Keratinocyte (primary cell): ENCODE data around the gene BCL7A.

ENCODE experiments used
- CTCF ChIP-seq, 3 experiments: IDR thresholded peaks in 1 of 3; conservative IDR thresholded peaks in 1 of 3; optimal IDR thresholded peaks in 1 of 3; 2 replicates in 2 of 3; 3 replicates in 1 of 3; pipeline versions ENCODE3 to v1.5.1; 2011; ENCODE audit warnings: low read length in 3 of 3, mild to moderate bottlenecking in 3 of 3, moderate library complexity in 2 of 3, control low read depth in 1 of 3, inconsistent platforms in 1 of 3; ENCODE audit not compliant: insufficient read depth in 2 of 3; ENCODE audit errors: extremely low read depth in 1 of 3
- EZH2 ChIP-seq: IDR thresholded peaks from one replicate; pipeline ENCODE4 v1.6.1; 2012; ENCODE audit warnings: inconsistent platforms, mild to moderate bottlenecking, low read length, moderate library complexity

DNA sequence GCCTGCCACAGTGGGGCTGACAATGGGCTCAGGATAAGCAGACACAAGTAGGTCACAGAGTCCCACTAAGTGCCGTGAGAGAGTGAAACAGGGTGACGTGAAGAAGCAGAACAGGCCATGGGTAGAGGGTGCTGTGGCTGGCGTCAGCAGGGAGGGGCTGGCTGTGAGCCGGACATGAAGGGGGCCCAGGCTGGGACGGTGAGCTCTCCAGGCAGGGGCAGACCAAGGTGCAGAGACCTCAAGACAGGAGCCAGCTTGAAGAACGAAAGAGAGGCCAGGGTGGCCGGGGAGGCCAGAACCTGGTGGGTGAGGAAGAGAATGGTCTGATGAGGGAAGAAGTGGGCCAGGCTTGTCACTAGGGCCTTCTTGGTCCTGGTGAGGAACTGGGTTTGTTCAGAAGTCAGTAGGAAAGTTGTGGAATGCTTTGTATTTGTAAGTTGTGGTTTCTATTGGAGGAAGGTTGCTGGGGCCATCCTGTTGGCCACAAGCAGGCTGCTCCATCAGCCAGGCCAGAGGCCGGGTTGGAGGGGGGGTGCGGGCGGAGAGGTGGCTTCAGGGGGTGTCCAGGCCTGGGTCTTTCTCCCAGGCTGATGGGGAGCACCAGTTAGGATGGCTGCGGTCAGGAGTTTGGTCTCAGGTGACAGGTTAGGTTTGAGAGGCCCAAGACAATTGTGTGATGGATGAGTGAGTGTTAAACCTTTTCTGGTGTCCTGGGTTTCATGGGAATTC, 35.5 kb downstream of the BCL7A start:
- TF ChIP-seq CTCF (optimal IDR thresholded peaks at IDR 0.05 in 1 of 3, IDR thresholded peaks at IDR 0.05 in 1 of 3, conservative IDR thresholded peaks at IDR 0.05 in 1 of 3; ENCODE audit: extremely low read depth in 1 of 3, insufficient read depth in 2 of 3, low read length in 3 of 3) (no peak), EZH2 (no peak)
